ENCODE results near the gene PRPF8.

The PRPF8 gene

GRCh38 chr17:1643999-1644492 is 40.6 kb downstream of the PRPF8 start:
- DNase-seq = peak in 1 of 3 experiments; percentile 5

DNA sequence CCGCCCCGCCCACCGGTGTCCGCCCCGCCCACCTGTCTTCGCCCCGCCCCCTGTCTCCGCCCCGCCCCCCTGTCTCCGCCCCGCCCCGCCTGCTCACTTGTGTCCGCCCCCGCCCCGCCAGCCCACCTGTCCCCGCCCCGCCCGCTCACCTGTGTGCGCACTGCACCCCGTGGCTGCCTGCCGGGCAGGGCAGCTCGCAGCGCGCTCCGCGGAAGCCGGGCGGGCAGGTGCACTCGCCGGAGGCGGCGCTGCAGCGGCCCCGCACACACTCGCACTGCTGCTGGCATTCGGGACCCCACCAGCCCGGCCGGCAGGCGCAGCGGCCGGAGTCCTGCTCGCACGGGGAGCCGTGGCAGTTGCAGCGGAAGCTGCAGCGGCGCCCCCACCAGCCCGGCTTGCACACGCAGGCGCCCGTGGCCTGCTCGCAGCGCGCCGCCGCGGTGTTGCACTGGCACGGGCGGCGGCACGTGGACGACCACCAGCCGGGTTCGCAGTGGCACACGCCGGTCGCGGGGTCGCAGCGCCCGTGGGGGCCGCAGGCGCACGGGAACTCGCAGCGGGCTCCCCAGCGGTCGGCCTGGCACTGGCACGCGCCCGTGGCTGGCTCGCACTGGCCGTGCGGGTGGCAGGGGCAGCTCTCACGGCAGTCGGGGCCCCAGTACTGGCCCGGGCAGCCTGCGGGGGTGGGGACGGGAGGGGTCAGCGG is 41.2 kb downstream of the PRPF8 start:
- DNase-seq = peak; percentile 55 to 68 (median 58)

DNA sequence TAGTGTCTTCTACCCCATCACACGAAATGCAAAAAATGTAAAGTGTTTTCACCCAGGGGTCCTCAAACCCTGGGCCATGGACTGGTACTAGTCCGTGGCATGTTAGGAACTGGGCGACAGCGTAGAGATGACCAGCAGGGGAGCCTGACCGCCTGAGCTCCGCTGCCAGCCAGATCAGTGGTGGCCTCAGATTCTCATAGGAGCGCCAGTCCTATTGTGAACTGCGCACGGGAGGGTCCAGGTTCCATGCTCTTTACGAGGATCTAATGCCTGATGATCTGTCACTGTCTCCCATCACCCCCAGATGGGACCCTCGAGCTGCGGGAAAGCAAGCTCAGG is 43.6 kb downstream of the PRPF8 start:
- no peak for DNase-seq

GRCh38 chr17:1640329-1641064 is 44.2 kb downstream of the PRPF8 start:
- DNase-seq = peak in 1 of 3 experiments; percentile 1

DNA sequence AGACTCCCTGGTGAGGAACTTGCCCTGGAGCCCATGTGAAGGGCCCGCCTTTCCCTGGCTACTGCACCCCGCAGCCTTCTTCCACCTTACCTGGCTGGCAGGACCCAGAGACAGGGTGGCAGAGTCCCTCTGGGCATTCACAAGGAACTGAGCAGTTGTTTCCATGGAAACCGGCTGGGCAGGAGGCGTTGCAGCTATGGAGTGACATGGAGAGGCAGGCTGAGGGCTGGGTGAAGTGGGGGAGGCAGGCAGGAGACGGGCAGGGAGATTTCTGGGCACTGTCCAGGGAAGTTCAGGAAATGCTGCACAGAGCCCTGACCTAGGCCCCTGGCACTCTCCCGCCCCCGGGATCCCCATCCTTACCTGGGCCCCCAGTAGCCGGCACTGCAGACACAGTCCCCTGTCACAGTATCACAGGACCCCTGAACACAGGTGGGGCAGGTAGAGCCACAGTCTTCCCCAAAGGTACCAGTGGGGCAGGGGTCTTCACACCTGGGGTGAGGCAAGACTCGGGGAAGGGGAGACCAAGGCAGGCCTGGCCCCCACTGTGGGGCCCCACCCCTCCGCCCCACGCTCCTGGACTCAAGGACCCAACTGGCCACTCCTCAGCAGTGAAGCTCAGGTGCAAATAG is 45.0 kb downstream of the PRPF8 start:
- DNase-seq = peak in 2 of 3 experiments; percentile 59 to 80

DNA sequence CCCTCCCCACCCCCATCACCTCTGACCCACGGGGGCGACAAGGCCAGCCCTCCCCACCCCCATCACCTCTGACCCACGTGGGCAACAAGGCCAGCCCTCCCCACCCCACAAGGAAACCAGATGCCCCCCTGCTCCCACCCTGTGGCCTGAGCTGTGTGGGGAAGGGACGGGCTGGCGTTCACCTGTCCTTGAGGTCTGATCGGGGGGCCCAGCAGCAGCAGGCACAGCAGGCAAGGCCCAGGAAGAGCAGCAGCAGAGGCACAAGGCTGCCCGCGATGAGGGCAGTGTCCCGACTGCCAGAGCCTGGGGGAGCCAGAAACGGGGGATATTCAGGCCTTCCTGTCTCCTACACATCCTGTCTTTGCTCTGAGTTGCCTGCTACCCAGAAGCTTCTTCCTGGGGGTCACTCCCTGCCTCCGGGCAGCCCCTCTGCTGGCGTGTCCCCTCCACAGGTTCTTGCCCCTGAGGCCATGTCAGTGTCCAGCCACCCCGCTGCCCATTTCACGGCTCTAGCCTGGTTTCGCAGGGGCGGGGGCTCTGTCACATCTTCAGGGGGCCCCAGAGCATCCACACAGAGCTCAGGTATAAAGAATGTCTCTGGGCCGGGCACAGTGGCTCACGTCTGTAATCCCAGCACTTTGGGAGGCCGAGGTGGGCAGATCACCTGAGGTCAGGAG is 45.9 kb downstream of the PRPF8 start:
- no peak for DNase-seq

DNA sequence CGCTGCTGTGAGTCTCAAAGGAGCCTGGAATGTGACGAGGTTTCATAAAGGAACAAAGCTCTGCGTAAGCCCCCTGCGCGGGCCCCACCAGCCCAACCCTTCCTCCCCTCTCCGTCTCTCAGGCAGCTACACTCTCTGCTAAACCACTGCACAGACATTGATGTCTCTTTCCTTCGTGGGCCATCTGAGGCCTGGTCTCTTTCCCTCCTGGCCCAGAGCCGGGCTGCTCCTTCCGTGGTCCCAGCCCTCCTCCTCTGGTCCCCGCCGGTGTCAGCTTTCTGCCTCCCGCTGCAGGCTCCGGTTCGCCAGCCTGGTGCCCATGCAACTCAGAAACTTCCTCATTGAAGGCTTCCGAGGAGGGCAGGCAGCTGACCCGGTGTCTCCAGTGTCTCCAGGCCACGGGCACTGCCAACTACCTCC is 46.5 kb downstream of the PRPF8 start:
- DNase-seq = no peak

- DNase-seq = no peak
Observed at GRCh38 chr17:1636732-1637285, 47.9 kb downstream of the PRPF8 start.

DNA sequence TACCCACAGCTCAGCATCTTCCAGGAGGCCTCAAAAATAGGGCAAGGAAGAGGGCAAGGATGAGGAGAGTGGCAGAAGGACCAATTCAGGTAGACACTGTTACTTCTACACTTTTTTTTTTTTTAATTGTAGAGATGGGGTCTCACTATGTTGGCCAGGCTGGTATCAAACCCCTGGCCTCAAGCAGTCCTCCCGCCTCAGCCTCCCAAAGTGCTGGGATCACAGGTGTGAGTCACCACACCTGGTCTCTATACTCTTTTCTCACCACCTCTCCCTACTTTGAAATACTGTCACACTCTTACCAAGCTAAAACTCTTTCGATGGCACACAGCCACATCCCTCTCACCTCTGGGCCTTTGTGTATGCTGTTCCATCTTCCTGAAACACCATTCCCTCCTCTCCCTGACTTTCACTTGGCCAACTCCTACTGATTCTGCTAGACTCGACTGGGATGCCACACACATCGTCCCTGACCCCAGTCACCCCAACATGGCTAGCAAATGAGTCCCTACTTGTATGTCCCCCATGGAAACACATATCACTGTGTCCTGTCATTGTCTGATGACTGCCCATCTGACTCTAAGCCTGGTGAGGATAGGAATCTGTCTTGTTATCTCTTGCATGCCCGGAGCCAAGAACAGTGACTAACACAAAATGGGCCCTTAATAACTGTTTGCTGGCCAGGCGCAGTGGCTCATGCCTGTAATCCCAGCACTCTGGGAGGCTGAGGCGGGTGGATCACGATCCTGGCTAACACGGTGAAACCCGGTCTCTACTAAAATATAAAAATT is 48.8 kb downstream of the PRPF8 start:
- DNase-seq = no peak

GRCh38 chr17:1634841-1635650 is 49.6 kb downstream of the PRPF8 start:
- DNase-seq = no peak

DNA sequence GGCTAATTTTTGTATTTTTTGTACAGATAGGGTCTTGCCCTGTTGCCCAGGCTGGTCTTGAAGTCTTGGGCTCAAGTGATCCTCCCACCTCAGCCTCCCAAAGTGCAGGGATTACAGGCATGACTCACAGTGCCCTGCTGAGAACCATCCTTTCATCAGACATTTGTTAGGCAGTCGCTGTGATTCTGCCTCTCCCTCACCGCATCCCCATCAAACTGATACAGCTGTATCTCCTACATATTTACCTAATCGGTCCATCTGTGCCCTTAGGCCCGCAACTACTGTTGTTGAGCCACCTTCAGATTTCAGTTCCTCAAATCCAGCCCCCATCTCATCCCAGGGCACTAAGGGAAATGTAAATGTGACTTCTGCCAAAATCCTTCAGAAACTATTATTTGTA is 54.0 kb downstream of the PRPF8 start:
- no peak for DNase-seq

- DNase-seq = peak in 1 of 3 experiments; percentile 36
Observed at GRCh38 chr17:1629504-1630310, 55.0 kb downstream of the PRPF8 start.

GRCh38 chr17:1628856-1629503 is 55.7 kb downstream of the PRPF8 start:
- DNase-seq = peak; percentile 90 to 96 (median 93)

DNA sequence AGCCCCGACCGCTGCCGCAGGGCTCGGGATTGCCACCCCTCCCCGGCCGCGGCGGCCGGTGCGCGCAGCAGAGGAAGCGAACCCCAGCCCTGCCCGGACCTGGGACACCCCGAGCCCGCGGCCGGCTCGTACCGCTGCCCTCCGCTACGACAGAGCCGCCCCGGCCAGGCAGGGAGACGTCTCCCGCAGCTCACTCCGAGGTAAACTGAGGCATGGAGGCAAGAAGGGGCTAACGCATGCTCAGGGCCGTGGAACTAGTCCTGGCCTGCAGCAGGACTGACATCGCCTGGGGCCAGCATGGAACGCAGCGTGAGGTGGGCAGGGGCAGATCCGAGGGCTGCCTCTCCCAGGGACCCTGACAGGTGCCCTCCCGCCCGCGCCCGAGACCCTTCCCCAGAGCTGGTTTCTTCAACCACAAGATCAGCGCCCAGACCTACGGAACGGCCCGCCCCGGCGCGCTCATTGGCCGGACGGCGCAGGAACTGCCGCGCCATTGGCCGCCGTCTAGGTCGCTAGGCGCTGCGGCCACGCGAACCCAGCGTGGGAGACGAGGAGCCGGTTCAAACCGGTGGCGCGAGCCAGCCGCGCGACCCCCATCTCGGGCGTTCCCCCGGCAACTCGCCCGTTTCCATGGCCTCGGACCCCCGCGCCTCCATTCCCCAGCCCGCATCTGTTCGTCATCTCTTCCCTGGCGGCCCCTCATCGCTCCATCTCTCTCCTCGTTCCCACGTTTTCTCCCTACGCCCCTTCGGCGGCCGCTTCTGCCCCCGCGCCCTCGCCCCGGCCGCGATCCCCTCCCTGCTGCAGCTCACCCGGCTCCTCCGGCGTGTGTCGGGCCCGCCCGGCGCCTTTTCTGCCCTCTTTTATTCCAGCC is 56.4 kb downstream of the PRPF8 start, which contains the start of gene SLC43A2:
Gene SLC43A2, minus strand, starts transcription at position 853 of the 874 bp plus-strand sequence. CDS start 960 bp downstream, outside the sequence.
- DNase-seq = peak; percentile 67 to 87 (median 84)

DNA sequence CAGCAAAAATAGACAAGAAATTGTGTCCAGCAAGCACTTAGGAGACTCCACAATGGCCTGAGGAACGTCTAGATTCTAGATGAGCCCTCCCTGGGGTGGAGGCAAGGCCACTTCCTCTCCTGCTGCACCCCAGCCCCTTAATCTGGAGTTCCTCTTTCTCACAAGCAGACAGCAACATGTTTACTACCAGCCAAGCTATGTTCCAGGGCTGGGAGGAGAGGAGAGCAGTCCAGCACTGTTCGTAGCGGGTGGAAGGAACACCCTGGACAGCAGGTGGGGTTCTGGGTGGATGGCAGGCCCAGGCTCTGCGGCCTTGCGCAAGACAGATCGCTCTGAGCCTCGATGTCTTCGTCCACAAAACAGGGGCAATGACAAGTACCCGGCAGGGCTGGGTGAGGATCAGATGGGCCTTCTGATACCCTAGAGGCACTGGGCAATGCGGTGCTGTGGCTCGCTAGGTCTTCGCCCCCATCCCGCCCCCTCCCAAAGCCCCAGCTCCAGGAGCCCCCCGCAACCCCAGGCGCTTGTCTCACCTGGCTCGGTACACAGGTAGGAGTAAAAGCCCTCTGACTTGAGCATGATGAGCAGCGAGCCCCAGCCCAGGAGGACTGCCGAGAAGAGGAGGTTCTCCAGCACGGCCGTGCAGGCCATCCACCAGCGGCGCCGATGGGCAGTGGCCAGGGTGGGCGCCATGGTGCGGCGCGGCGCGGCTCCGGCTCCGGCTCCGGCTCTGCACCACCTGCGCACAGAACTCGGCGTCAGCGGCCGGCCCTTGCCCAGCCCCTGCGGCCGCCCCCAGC is 57.3 kb downstream of the PRPF8 start:
- peak in 1 of 3 experiments; percentile 17 for DNase-seq

DNA sequence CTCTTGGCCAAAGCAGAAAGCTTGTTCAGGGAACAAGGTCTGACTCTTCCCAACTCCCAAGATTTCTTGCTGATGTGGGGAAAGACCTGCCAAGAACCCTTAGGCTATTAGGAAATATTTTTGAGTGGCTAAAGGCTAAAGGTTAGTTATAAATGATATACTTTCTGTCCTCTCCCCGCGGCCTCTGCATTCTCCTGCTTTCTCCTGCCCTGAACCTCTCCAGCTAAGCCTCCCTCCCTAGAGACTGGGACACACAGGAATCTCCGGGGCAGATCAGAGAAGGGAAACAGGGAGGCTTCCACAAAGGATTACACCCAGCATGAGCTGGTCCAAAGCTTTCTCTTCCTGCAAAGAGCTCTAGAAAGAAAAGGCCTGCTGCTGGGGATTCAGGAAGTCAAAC is 58.3 kb downstream of the PRPF8 start:
- DNase-seq = no peak

DNA sequence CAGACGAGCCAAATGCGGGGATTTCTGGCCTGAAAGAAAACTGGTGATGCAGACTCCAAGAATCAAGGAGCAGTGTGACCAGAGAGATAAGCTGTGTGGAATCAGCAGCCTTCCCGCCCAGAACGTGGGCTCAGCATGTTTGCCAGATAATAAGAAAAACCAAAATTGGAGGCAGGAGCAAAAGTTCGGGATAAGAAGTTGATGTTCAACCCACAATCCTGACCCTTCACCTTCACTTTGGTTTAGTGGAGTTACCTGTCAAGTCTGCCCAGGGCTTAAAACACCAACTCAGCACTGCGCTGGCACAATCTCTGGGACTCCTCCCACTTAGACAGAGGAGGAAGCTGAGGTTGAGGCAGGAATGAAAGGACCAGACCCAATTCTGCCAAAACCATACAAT is 59.1 kb downstream of the PRPF8 start:
- no peak for DNase-seq

GRCh38 chr17:1625053-1625452 is 59.6 kb downstream of the PRPF8 start:
- DNase-seq = no peak

All from NCI-H1417 (cell line).